Measurements from ENCODE around the gene DGAT2.
A peak's percentile ranks its signal among the peaks of the same experiment; 100 is the strongest.

DGAT2 gene

DNA sequence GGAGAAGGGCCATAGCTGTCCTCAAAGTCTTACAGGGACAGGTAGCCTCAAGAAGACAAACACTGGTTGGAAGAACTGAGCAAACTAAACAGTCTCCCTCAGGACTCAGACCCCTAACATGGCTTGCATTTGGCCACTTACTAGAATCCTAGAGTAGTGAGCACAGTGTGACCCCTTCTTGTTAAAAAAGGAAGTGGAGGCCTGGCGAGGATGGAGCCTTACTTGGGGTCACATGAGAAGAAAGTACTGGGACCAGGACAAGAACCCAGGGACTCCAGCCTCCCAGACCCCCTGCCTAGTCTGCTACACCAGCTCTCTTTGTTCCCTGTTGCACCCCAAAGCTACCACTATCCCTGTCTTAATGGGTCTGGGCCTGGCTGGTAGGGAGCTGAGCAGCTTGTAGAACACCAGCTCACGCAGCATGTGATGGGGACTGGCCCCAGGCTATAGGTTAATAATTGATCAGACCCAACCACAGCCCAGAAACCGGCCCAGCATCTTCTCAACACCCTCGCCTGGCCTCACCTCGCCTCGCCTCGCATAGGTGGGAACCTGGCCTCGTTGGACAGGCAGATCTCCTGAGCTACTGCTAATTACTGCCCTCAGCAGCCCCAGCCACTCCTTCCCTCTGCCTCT lies 17.6 kb downstream of the DGAT2 start:
- H3K27me3 ChIP-seq (ENCODE audit: insufficient read depth, poor library complexity, severe bottlenecking), result no peaks in the 10 kb centered on the region
- TF ChIP-seq POLR2AphosphoS5 (IDR thresholded peaks at IDR 0.05; ENCODE audit: low read depth), result no peak
- TF ChIP-seq SPI1 (IDR thresholded peaks at IDR 0.05; ENCODE audit: borderline replicate concordance, low read depth), result peak; percentile 16; the same call in 1 of the 2 replicates

DNA sequence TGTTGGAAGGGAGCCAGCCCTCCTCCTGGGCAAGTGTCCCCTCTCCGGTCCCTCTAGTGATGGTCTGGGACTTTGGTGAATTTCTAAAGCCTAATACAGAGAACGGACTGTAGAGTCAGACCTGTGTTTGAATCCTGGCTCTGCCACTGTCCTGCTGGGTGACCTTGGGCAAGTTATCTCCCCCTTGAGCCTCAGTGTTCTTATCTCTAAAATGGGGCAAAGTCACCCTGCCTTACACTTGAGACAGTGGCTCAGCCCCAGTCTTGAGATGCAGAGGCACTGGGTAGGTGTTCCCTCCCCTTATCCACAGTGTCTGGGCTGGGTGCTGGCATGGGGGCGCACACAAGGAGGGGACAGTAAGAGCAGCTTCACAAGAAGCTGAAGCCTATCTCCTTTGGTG lies 20.9 kb downstream of the DGAT2 start:
- DNase-seq (ENCODE audit: low read depth in 1 of 2, low spot score in 1 of 2), result no peak
- H3K27ac ChIP-seq (replicated peaks), result no peak overlapping the region
- no peak for TF ChIP-seq CTCF (IDR thresholded peaks at IDR 0.05; ENCODE audit: insufficient read depth, low read length)
- no peak for TF ChIP-seq GABPA (IDR thresholded peaks at IDR 0.05; ENCODE audit: low read depth)
- TF ChIP-seq, protein P1, sequence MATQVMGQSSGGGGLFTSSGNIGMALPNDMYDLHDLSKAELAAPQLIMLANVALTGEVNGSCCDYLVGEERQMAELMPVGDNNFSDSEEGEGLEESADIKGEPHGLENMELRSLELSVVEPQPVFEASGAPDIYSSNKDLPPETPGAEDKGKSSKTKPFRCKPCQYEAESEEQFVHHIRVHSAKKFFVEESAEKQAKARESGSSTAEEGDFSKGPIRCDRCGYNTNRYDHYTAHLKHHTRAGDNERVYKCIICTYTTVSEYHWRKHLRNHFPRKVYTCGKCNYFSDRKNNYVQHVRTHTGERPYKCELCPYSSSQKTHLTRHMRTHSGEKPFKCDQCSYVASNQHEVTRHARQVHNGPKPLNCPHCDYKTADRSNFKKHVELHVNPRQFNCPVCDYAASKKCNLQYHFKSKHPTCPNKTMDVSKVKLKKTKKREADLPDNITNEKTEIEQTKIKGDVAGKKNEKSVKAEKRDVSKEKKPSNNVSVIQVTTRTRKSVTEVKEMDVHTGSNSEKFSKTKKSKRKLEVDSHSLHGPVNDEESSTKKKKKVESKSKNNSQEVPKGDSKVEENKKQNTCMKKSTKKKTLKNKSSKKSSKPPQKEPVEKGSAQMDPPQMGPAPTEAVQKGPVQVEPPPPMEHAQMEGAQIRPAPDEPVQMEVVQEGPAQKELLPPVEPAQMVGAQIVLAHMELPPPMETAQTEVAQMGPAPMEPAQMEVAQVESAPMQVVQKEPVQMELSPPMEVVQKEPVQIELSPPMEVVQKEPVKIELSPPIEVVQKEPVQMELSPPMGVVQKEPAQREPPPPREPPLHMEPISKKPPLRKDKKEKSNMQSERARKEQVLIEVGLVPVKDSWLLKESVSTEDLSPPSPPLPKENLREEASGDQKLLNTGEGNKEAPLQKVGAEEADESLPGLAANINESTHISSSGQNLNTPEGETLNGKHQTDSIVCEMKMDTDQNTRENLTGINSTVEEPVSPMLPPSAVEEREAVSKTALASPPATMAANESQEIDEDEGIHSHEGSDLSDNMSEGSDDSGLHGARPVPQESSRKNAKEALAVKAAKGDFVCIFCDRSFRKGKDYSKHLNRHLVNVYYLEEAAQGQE (IDR thresholded peaks at IDR 0.05; ENCODE audit: insufficient replicate concordance, low read depth), result no peak
- TF ChIP-seq POLR2AphosphoS5 (IDR thresholded peaks at IDR 0.05; ENCODE audit: low read depth), result no peak
- TF ChIP-seq SPI1 (IDR thresholded peaks at IDR 0.05; ENCODE audit: borderline replicate concordance, low read depth), result no peak
- H3K4me3 ChIP-seq (replicated peaks; ENCODE audit: insufficient read depth, low read length), result no peak overlapping the region
- H3K27me3 ChIP-seq (ENCODE audit: insufficient read depth, poor library complexity, severe bottlenecking), result no peaks in the 10 kb centered on the region

More for the DNA sequence above, 17.6 kb downstream of the DGAT2 start:
- H3K27ac ChIP-seq (replicated peaks), result no peak overlapping the region
- no peak for DNase-seq (ENCODE audit: low read depth in 1 of 2, low spot score in 1 of 2)
- no peak overlapping the region for H3K4me3 ChIP-seq (replicated peaks; ENCODE audit: insufficient read depth, low read length)

DNA sequence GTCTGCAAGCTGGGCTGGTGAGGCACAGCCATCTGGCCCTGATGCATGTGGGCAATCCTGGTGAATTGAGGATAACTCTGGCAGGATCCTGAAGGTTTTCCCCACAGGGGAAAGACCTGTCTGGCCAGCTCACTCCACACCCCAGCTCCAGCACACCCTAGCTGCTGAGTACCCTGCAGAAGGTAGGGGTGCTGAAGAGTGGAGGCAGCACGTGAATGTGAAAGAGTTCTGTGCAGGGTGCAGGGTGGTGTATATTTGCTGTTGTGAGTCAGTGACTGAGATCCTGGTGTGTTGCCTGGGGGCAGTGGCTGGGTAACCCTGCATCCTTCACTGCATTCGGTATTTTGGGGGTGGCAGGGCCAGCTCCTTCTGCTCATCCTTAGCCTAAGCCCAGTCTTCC lies 22.4 kb downstream of the DGAT2 start:
- TF ChIP-seq SPI1 (IDR thresholded peaks at IDR 0.05; ENCODE audit: borderline replicate concordance, low read depth) (no peak), POLR2AphosphoS5 (IDR thresholded peaks at IDR 0.05; ENCODE audit: low read depth) (no peak)
- Histone ChIP-seq H3K27ac (replicated peaks) (no peak overlapping the region), H3K27me3 (ENCODE audit: insufficient read depth, poor library complexity, severe bottlenecking) (no peaks in the 10 kb centered on the region), H3K4me3 (replicated peaks; ENCODE audit: insufficient read depth, low read length) (no peak overlapping the region)
- DNase-seq (ENCODE audit: low read depth in 1 of 2, low spot score in 1 of 2), result no peak

DNA sequence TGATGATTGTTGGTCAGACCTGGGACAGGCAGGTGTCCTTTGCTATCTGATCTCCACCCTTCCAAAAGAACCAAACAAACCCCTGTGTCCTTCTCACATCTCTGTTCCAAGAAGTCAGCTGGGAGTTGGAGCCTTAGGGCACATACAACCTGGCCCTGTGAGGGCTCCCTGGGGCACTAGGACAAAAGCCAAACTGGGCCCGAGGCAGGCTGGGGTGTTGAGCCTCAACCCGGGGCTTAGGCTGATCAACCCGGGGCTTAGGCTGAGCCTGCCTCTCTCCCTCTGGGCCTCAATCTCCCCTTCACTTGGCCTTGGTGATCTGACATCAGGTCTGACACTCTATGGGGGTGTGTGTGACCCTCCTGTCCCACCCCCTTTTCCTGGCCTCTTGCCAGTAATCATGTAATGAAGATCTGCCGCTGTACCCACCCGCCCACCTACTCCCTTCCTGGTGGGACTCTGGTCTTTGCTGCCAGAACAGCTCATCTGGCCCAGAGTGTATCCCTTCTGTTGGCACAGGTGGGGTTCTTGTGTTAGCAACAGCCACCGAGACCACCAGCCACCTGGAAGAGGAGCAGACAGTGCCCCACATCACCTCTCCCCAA lies 23.7 kb downstream of the DGAT2 start:
- TF ChIP-seq GABPA (IDR thresholded peaks at IDR 0.05; ENCODE audit: low read depth) (no peak), SPI1 (IDR thresholded peaks at IDR 0.05; ENCODE audit: borderline replicate concordance, low read depth) (no peak), CTCF (IDR thresholded peaks at IDR 0.05; ENCODE audit: insufficient read depth, low read length) (no peak), POLR2AphosphoS5 (IDR thresholded peaks at IDR 0.05; ENCODE audit: low read depth) (no peak)
- TF ChIP-seq, protein P1 (IDR thresholded peaks at IDR 0.05; ENCODE audit: insufficient replicate concordance, low read depth), result no peak
- no peak for DNase-seq (ENCODE audit: low read depth in 1 of 2, low spot score in 1 of 2)
- H3K27ac ChIP-seq (replicated peaks), result no peak overlapping the region

More for the DNA sequence above, 23.7 kb downstream of the DGAT2 start:
- Histone ChIP-seq H3K27me3 (ENCODE audit: insufficient read depth, poor library complexity, severe bottlenecking) (no peaks in the 10 kb centered on the region), H3K4me3 (replicated peaks; ENCODE audit: insufficient read depth, low read length) (no peak overlapping the region)

Measured in HL-60 (cell line).